CD14-positive monocyte (primary cell): Measurements from ENCODE around the gene CNIH2. TPM values are rescaled to one million over a fixed set of nuclear protein-coding genes. Genes with fewer than 3 reads are reported as not detected.
A peak's percentile ranks its signal among the peaks of the same experiment; 100 is the strongest.

ENCODE experiments used
- DNase-seq, 3 donors: peaks; one replicate each; pipeline ENCODE4 v3.0.0-alpha.2; 2011 to 2022
- H2AFZ ChIP-seq: 2 replicates; pipeline ENCODE4 v1.6.0; 2012; ENCODE audit warnings: mild to moderate bottlenecking, low read depth, low read length, inconsistent platforms; ENCODE audit not compliant: insufficient read depth, poor library complexity, severe bottlenecking
- H3K27ac ChIP-seq, 2 donors: 1 replicate in 1 of 2; 2 replicates in 1 of 2; pipeline ENCODE4 v1.5.1; 2012 to 2013; ENCODE audit warnings: low read length in 2 of 2, control low read depth in 1 of 2, inconsistent platforms in 1 of 2, low read depth in 1 of 2, mild to moderate bottlenecking in 1 of 2
- H3K27me3 ChIP-seq, 2 donors: one replicate each; pipeline versions ENCODE4 v1.6.0 to v1.6.1; 2011 to 2013; ENCODE audit warnings: low read length in 2 of 2; ENCODE audit not compliant: control insufficient read depth in 2 of 2, insufficient read depth in 2 of 2
- H3K36me3 ChIP-seq, 2 donors: replicated peaks in 1 of 2; 1 replicate in 1 of 2; 2 replicates in 1 of 2; pipeline versions ENCODE4 v1.5.1 to v1.6.1; 2012 to 2013; ENCODE audit warnings: low read length in 2 of 2, control low read depth in 1 of 2, inconsistent platforms in 1 of 2, mild to moderate bottlenecking in 1 of 2; ENCODE audit not compliant: insufficient read depth in 2 of 2, control insufficient read depth in 1 of 2
- H3K4me1 ChIP-seq, 2 donors: 1 replicate in 1 of 2; 2 replicates in 1 of 2; pipeline versions ENCODE4 v1.5.1 to v1.6.1; 2012 to 2013; ENCODE audit warnings: low read length in 2 of 2, control low read depth in 1 of 2, inconsistent platforms in 1 of 2, mild to moderate bottlenecking in 1 of 2, moderate library complexity in 1 of 2; ENCODE audit not compliant: insufficient read depth in 2 of 2, control insufficient read depth in 1 of 2
- H3K4me2 ChIP-seq: replicated peaks from 2 replicates; pipeline ENCODE3; 2012; ENCODE audit warnings: low read length, moderate library complexity, mild to moderate bottlenecking; ENCODE audit not compliant: poor library complexity, severe bottlenecking; ENCODE audit errors: extremely low read depth
- H3K4me3 ChIP-seq, 3 experiments: fragments of 200-600 bp in 1 of 3; sonication (generic) in 1 of 3; replicated peaks in 1 of 3; 1 replicate in 2 of 3; 2 replicates in 1 of 3; pipeline ENCODE4 v1.5.1; 2011 to 2013; ENCODE audit warnings: low read length in 3 of 3, mild to moderate bottlenecking in 3 of 3, control low read depth in 2 of 3, low read depth in 2 of 3, inconsistent platforms in 1 of 3, moderate library complexity in 1 of 3
- H3K79me2 ChIP-seq: 2 replicates; pipeline ENCODE4 v1.6.0; 2012; ENCODE audit warnings: mild to moderate bottlenecking, control low read depth, inconsistent platforms, low read length, moderate library complexity; ENCODE audit not compliant: insufficient read depth
- H3K9ac ChIP-seq: 2 replicates; pipeline ENCODE4 v1.6.0; 2017; ENCODE audit warnings: low read length, mild to moderate bottlenecking; ENCODE audit not compliant: insufficient read depth, poor library complexity, severe bottlenecking
- H3K9me3 ChIP-seq, 2 donors: replicated peaks in 1 of 2; 1 replicate in 1 of 2; 2 replicates in 1 of 2; pipeline versions ENCODE4 v1.5.1 to v1.6.1; 2012 to 2013; ENCODE audit warnings: low read length in 2 of 2, control low read depth in 1 of 2; ENCODE audit not compliant: control insufficient read depth in 1 of 2, insufficient read depth in 1 of 2
- H4K20me1 ChIP-seq: 2 replicates; pipeline ENCODE4 v1.6.0; 2012; ENCODE audit warnings: mild to moderate bottlenecking, low read length, control low read depth, moderate library complexity; ENCODE audit not compliant: insufficient read depth
- H3K27ac Mint-ChIP-seq, 7 donors: one replicate each; pipeline ENCODE4 v1.8.0; 2020; ENCODE audit warnings: mild to moderate bottlenecking in 7 of 7, mixed read lengths in 7 of 7, moderate library complexity in 6 of 7, inconsistent platforms in 2 of 7
- H3K27me3 Mint-ChIP-seq, 3 donors: one replicate each; pipeline ENCODE4 v1.8.0; 2021 to 2022; ENCODE audit warnings: low read depth in 3 of 3, mild to moderate bottlenecking in 3 of 3, mixed read lengths in 3 of 3, moderate library complexity in 3 of 3, inconsistent platforms in 1 of 3
- H3K36me3 Mint-ChIP-seq, 2 donors: one replicate each; pipeline ENCODE4 v1.8.0; 2020; ENCODE audit warnings: mixed read lengths in 2 of 2, inconsistent platforms in 1 of 2, mild to moderate bottlenecking in 1 of 2
- H3K4me1 Mint-ChIP-seq: one replicate; pipeline ENCODE4 v1.8.0; 2020; ENCODE audit warnings: mild to moderate bottlenecking, mixed read lengths
- H3K4me3 Mint-ChIP-seq, 2 donors: one replicate each; pipeline ENCODE4 v1.8.0; 2020; ENCODE audit warnings: mild to moderate bottlenecking in 2 of 2, mixed read lengths in 2 of 2, moderate library complexity in 1 of 2
- H3K9me3 Mint-ChIP-seq, 7 donors: one replicate each; pipeline ENCODE4 v1.8.0; 2020 to 2022; ENCODE audit warnings: mixed read lengths in 7 of 7, mild to moderate bottlenecking in 6 of 7, moderate library complexity in 6 of 7, inconsistent platforms in 2 of 7
- WGBS: methylation state at CpG from one replicate; pipeline ENCODE4 v1.1.5; 2013; ENCODE audit warnings: missing lambda C conversion rate; ENCODE audit not compliant: insufficient coverage; 5-methylcytosine and 5-hydroxymethylcytosine counted together
- intact Hi-C, 2 donors: fragments of 100-400 bp; cut with micrococcal nuclease; formaldehyde crosslinking; loops; one replicate each; pipeline versions ENCODE4 v1.15.0 to v1.15.1; 2023
- polyA plus RNA-seq, 3 donors: library from polyadenylated mRNA; depleted of rRNA in 1 of 3; unstranded in 2 of 3; stranded (reverse) in 1 of 3; fragments of 300-500 nt in 2 of 3; fragments of >200 nt in 1 of 3; fragmentation: Illumina TruSeq in 2 of 3; gene quantifications; 1 replicate in 2 of 3; 2 replicates in 1 of 3; pipeline ENCODE4 v1.2.3, GENCODE V29; 2012 to 2021
- TF ChIP-seq, protein P1 (sequence below): fragments of 200-600 bp; IDR thresholded peaks from one replicate; pipeline ENCODE4 v1.8.0; 2022; ENCODE audit warnings: antibody characterized with exemption, mild to moderate bottlenecking

Gene CNIH2
- polyA plus RNA-seq, 3 donors, result 1.2 TPM; not detected in 2

DNA sequence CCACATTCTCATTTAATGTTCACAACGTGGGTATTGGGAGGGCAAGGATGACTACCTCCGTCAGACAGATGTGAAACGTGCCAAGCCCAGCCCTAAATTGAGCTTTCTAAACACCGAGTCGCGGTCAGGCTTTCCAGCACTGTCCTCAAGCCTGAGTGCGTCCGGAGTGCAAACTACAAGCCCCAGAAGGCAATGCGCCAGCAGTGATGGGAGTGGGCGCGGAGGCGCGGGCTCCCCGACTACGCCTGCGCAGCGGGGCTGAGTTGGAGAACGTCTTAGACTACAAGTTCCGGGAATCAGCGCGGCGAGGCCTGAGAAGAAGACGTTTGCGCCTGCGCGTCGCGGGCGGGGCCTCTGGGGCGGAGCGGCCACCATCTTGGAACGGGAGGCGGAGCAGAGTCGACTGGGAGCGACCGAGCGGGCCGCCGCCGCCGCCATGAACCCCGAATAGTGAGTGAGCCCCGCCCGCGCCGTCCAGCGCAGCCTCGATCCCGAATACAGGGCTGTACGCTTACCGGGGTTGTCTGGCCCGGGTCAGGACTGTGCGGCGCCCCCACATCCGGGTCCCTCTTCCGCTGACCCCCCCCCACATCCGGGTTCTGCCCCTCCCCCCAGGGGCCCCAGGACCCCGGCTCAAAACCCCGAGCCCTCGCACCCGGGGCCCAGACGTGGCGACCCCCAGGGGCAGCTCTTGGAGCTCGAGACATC lies 9.6 kb upstream of the CNIH2 start, which contains the start of gene RAB1B:
Gene RAB1B (plus strand): TSS at position 396 of the 708 bp plus-strand sequence. CDS start 41 bp downstream, at position 437.
- DNase-seq, result peak; percentile 99 to 100 (median 99)
- Mint-ChIP-seq H3K9me3 (no peaks in the 10 kb centered on the region), H3K4me3 (peak within 1 kb of the TSS; percentile 93 to 98), H3K4me1 (peaks cover 33% of the 10 kb centered on the region), H3K27me3 (peaks cover 0 to 3% (median 3%) of the 10 kb centered on the region in 3 donors), H3K27ac (peak within 1 kb of the TSS; percentile 90 to 99 (median 96)), H3K36me3 (peaks cover 24 to 27% of the 10 kb centered on the region in 2 donors)
- Histone ChIP-seq H3K9me3 (no peaks in the 10 kb centered on the region), H3K27me3 (no peaks in the 10 kb centered on the region), H4K20me1 (peaks cover 48% of the 10 kb centered on the region), H3K9ac (peak within 1 kb of the TSS; percentile 86), H3K4me3 (peak within 1 kb of the TSS; percentile 80 to 99 (median 97)), H3K27ac (peak within 1 kb of the TSS; percentile 82 to 85), H3K79me2 (peaks cover 41% of the 10 kb centered on the region), H2AFZ (peak within 1 kb of the TSS; percentile 83), H3K4me1 (peaks cover 26 to 35% of the 10 kb centered on the region in 2 donors), H3K36me3 (peaks cover 18 to 29% of the 10 kb centered on the region in 2 donors), H3K4me2 (peak within 1 kb of the TSS; percentile 97)
- TF ChIP-seq, protein P1, sequence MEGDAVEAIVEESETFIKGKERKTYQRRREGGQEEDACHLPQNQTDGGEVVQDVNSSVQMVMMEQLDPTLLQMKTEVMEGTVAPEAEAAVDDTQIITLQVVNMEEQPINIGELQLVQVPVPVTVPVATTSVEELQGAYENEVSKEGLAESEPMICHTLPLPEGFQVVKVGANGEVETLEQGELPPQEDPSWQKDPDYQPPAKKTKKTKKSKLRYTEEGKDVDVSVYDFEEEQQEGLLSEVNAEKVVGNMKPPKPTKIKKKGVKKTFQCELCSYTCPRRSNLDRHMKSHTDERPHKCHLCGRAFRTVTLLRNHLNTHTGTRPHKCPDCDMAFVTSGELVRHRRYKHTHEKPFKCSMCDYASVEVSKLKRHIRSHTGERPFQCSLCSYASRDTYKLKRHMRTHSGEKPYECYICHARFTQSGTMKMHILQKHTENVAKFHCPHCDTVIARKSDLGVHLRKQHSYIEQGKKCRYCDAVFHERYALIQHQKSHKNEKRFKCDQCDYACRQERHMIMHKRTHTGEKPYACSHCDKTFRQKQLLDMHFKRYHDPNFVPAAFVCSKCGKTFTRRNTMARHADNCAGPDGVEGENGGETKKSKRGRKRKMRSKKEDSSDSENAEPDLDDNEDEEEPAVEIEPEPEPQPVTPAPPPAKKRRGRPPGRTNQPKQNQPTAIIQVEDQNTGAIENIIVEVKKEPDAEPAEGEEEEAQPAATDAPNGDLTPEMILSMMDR, result no peak
- WGBS, result under 1% methylated on average over 61 of the region's 64 CpGs
- intact Hi-C loops, result loop anchor here in 1 of 2 donors (2.0 kb wide), 1 partner anchor 20 kb away; the partner anchor contains the start of gene YIF1A

DNA sequence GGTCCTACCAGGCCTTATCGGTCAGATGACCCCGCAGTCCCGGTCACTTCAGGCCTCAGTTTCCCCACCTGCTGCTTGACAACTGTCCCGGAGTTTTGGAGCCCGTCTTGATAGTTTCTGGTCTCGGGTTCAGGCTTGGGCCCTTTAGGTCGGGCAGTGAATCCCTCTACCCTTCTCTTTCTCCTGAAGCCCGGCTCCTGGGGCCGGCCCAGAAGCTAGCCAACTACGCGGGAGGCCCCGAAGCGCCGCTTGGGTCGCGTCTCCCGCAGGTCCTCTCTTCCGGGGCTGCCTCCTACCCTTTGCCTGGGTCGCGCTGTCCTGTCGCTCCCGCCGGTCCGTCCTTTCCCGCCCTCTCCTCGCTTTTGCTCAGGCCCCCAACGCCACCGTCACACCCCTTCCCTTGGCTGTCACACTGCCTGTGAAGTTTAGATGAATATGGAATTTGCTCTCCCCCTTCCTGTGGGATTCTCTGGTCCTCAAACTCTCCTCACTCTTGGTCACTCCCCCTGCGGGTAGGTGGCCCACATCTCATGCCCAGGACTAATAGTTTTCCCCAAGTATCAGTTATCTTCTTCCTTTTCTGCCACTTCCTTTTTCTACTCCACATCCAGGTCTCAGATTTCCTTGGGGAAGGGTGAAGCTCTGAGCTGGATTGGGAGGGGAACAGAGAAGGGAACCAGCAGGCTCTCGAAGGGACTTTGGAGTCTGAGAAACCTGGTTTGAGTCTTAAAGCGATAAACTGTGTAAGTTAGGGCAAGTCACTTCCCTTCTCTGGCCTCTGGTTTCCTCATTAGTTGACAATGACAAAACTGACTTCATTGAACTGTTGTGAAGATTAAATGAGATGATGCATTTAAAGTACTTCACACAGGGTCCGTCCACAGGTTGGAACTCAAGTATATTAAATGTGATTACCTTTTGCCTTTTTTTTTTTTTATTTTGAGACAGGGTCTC lies 8.7 kb upstream of the CNIH2 start:
- 0% methylated on average over 22 of the region's 32 CpGs for WGBS
- peak overlapping the region; percentile 93 to 98 for H3K4me3 Mint-ChIP-seq
- Histone ChIP-seq H3K4me3 (peak overlapping the region; percentile 80 to 99 (median 97)), H3K27me3 (no peaks in the 10 kb centered on the region), H3K27ac (peak overlapping the region; percentile 82 to 85), H4K20me1 (peaks cover 56% of the 10 kb centered on the region), H3K4me1 (peaks cover 26 to 35% of the 10 kb centered on the region in 2 donors), H3K79me2 (peaks cover 41% of the 10 kb centered on the region), H3K4me2 (peak overlapping the region; percentile 97), H3K9me3 (no peaks in the 10 kb centered on the region), H3K36me3 (peaks cover 27 to 37% of the 10 kb centered on the region in 2 donors), H2AFZ (peak overlapping the region; percentile 83), H3K9ac (peak overlapping the region; percentile 86)
- TF ChIP-seq, protein P1, result peak; percentile 52
- H3K27ac Mint-ChIP-seq, result peak overlapping the region; percentile 90 to 99 (median 96)
- DNase-seq, result peak; percentile 24 to 54 (median 47)
- peaks cover 0 to 3% (median 3%) of the 10 kb centered on the region in 3 donors for H3K27me3 Mint-ChIP-seq
- intact Hi-C loops, result loop anchor here in 1 of 2 donors (2.0 kb wide), 1 partner anchor 20 kb away; the partner anchor contains the start of gene YIF1A
- peaks cover 33% of the 10 kb centered on the region for H3K4me1 Mint-ChIP-seq
- peaks cover 31 to 35% of the 10 kb centered on the region in 2 donors for H3K36me3 Mint-ChIP-seq
- H3K9me3 Mint-ChIP-seq, result no peaks in the 10 kb centered on the region
